LNCaP clone FGC (cell line): ENCODE results near the gene BSCL2.

Experiments used
- DNase-seq: peaks from one replicate; pipeline ENCODE4 v3.0.0-alpha.2; 2011; ENCODE audit warnings: low read depth
- H3K4me3 ChIP-seq: 2 replicates; pipeline ENCODE4 v1.5.1; 2011; ENCODE audit warnings: mild to moderate bottlenecking, low read depth, low read length, control low read depth
- CTCF ChIP-seq: IDR thresholded peaks from 2 replicates; pipeline ENCODE4 v1.5.1; 2012; ENCODE audit warnings: mild to moderate bottlenecking; ENCODE audit not compliant: control insufficient read depth, insufficient read depth; ENCODE audit errors: extremely low read depth

Gene BSCL2

DNA sequence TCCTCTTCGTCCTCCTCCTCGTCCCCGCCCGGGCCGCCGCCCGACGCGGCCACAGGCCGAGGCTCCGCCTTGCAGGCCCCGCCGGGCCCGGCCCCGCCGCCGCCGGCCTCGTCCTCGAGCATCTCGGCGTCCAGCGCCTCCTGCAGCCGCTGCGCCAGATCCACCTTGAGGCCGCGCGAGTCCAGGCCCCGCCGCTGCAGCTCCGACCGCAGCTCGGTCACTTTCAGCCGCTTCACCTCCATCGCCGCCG, 19.6 kb upstream of the BSCL2 start:
- no peak for TF ChIP-seq CTCF
- no peak for DNase-seq
- peak overlapping the region; percentile 78 for H3K4me3 ChIP-seq

GRCh38 chr11:62726156-62726914, 19.1 kb upstream of the BSCL2 start:
- DNase-seq = no peak
- H3K4me3 ChIP-seq = peak overlapping the region; percentile 78
- TF ChIP-seq CTCF = no peak

GRCh38 chr11:62725646-62726045, 18.4 kb upstream of the BSCL2 start:
- TF ChIP-seq CTCF = no peak
- no peak for DNase-seq
- peak overlapping the region; percentile 78 for H3K4me3 ChIP-seq

DNA sequence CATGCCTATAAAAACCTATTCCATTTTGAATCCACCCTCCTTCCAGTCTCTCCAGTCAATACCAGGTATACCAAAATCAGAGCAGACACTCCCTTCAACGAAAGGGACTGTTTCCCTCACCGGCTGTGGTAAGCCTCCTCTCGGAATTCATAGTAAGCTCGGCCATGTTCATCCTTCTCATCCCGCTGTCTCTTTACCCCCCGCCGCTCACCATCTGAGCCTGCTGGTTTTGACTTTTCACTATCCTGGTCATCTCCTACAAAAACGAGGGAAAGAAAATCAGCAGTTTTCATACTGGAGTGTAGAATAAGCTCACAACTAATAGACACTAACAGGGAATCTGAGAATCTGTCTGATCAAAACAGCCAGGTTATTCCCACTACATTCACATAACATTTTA, 16.9 kb upstream of the BSCL2 start:
- TF ChIP-seq CTCF = no peak
- no peak overlapping the region for H3K4me3 ChIP-seq
- no peak for DNase-seq

DNA sequence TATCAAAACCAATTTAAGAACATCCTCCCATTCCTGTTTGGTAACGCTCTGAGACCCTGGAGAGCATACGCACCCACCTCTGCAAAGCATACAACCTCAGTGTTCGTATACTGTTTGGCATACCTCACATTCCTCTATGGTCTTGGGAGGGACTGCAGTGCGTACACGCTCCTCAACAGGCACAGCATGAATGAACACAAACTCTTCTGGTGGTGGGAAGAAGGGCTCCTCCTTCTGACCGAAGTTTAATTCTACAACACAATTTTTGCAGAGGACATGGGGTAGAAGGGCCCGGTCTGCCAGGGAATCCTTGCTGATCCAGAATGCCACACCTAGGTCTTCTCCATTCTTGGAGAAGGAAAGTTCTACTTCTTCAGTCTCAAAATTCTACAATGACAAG, 14.8 kb upstream of the BSCL2 start:
- DNase-seq = no peak

GRCh38 chr11:62719302-62719978, 12.2 kb upstream of the BSCL2 start:
- TF ChIP-seq CTCF = no peak
- DNase-seq = no peak
- no peak overlapping the region for H3K4me3 ChIP-seq

More for the DNA sequence above, 14.8 kb upstream of the BSCL2 start:
- H3K4me3 ChIP-seq = no peak overlapping the region
- TF ChIP-seq CTCF = 0 out of 2 replicates have a peak, but pooled peaks have one; percentile 8

DNA sequence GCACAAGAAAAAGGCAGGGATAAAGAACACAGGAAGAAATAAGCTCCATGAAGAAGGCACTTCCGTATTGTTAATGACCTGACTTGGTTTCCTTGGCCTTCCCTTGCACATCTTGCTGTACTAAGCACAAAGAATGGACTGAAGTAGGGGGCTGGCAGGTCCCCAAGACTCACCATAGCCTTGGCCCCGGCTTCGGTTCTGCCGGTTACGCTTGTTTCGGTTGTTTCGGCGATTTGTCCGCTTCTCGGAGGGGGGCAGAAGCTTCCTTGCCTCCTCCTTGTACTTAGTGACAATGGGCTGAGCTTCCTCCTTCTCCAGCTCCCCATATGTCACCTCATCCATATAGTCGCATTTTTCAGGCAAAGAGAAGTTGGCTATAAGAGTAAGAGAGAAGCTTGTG, 9.6 kb upstream of the BSCL2 start:
- TF ChIP-seq CTCF = no peak
- H3K4me3 ChIP-seq = no peak overlapping the region
- no peak for DNase-seq
